HG02588 (cell line): ENCODE results near the gene ZNF557.

ENCODE experiments used
- ATAC-seq: cut with Tn5 transposase; IDR thresholded peaks from one replicate; pipeline ENCODE4 v1.9.1; 2021; ENCODE audit warnings: mild to moderate bottlenecking, moderate library complexity; ENCODE audit not compliant: unreplicated experiment

The ZNF557 gene

GRCh38 chr19:7074705-7075282 lies 5.3 kb downstream of the ZNF557 start:
- no peak for ATAC-seq

GRCh38 chr19:7076151-7076550 lies 6.6 kb downstream of the ZNF557 start:
- ATAC-seq: no peak

- no peak for ATAC-seq
These were observed 8.5 kb downstream of the ZNF557 start for GRCh38 chr19:7078008-7078407.

GRCh38 chr19:7083076-7083956 lies 13.8 kb downstream of the ZNF557 start:
- no peak for ATAC-seq

- no peak for ATAC-seq
These were observed 19.5 kb downstream of the ZNF557 start for GRCh38 chr19:7088999-7089398.

- no peak for ATAC-seq
These were observed 28.6 kb downstream of the ZNF557 start for GRCh38 chr19:7098096-7098495.

GRCh38 chr19:7098701-7099596 lies 29.4 kb downstream of the ZNF557 start:
- peak; percentile 89 for ATAC-seq

GRCh38 chr19:7099597-7099921 lies 30.1 kb downstream of the ZNF557 start:
- ATAC-seq: no peak

- ATAC-seq: no peak
These were observed 32.2 kb downstream of the ZNF557 start for GRCh38 chr19:7101498-7102253.

- ATAC-seq: no peak
These were observed 35.4 kb downstream of the ZNF557 start for GRCh38 chr19:7104747-7105447.

GRCh38 chr19:7106711-7107657 lies 37.5 kb downstream of the ZNF557 start:
- ATAC-seq: no peak

GRCh38 chr19:7109678-7110289 lies 40.3 kb downstream of the ZNF557 start:
- ATAC-seq: no peak

- ATAC-seq: no peak
These were observed 43.2 kb downstream of the ZNF557 start for GRCh38 chr19:7112675-7113074.

- no peak for ATAC-seq
These were observed 43.7 kb downstream of the ZNF557 start for GRCh38 chr19:7113233-7113632.

GRCh38 chr19:7115721-7116120 lies 46.2 kb downstream of the ZNF557 start:
- no peak for ATAC-seq

GRCh38 chr19:7117248-7117647 lies 47.7 kb downstream of the ZNF557 start:
- no peak for ATAC-seq

- ATAC-seq: no peak
These were observed 50.1 kb downstream of the ZNF557 start for GRCh38 chr19:7119582-7119981.

- ATAC-seq: no peak
These were observed 51.0 kb downstream of the ZNF557 start for GRCh38 chr19:7120499-7120898.

GRCh38 chr19:7122701-7123100 lies 53.2 kb downstream of the ZNF557 start:
- no peak for ATAC-seq
